Testis (tissue), 3 donors: ENCODE data around the gene CSNK1G2. TPM values are rescaled to one million over a fixed set of nuclear protein-coding genes. Genes with fewer than 3 reads are reported as not detected.

ENCODE experiments used
- DNase-seq: peaks from one replicate; pipeline ENCODE4 v3.0.0-alpha.2; 2019
- H3K27ac ChIP-seq, 2 donors: fragments of 200-600 bp; sonication (generic); one replicate each; pipeline ENCODE4 v1.5.1; 2019
- H3K27me3 ChIP-seq: fragments of 200-600 bp; sonication (generic); one replicate; pipeline ENCODE4 v1.5.1; 2019
- H3K36me3 ChIP-seq: fragments of 200-600 bp; sonication (generic); one replicate; pipeline ENCODE4 v1.5.1; 2017; ENCODE audit warnings: low read depth; ENCODE audit errors: missing control alignments
- H3K4me1 ChIP-seq: fragments of 200-600 bp; sonication (generic); one replicate; pipeline ENCODE4 v1.5.1; 2019
- H3K4me3 ChIP-seq, 2 donors: fragments of 200-600 bp; sonication (generic); one replicate each; pipeline ENCODE4 v1.5.1; 2017 to 2019
- H3K9me3 ChIP-seq: fragments of 200-600 bp; sonication (generic); one replicate; pipeline ENCODE4 v1.5.1; 2017
- POLR2A ChIP-seq: fragments of 450-650 bp; IDR thresholded peaks from one replicate; pipeline ENCODE4 v1.6.1; 2017; ENCODE audit warnings: antibody characterized with exemption, mild to moderate bottlenecking, moderate library complexity
- WGBS, 2 donors: methylation state at CpG; one replicate each; pipeline ENCODE4 v1.1.5; 2018; 5-methylcytosine and 5-hydroxymethylcytosine counted together
- intact Hi-C: fragments of 100-400 bp; cut with DNase I; formaldehyde crosslinking; loops from one replicate; pipeline ENCODE4 v1.15.1; 2023; ENCODE audit warnings: low total_unique reads
- polyA plus RNA-seq: library from polyadenylated mRNA; stranded (reverse); fragments of 350-450 nt; fragmentation: Illumina TruSeq; extraction: RNeasy Lipid Tissue Mini Kit (QIAGEN cat#74804); gene quantifications from one replicate; pipeline ENCODE4 v1.2.3, GENCODE V29; 2014; ENCODE audit warnings: low read depth, low replicate concordance; ENCODE audit not compliant: insufficient read depth
- small RNA-seq, 2 donors: library from RNA; depleted of rRNA; stranded (forward); fragments of <200 nt; gene quantifications; one replicate each; pipeline ENCODE3, GENCODE V24; 2016
- total RNA-seq, 2 donors: library from RNA; depleted of rRNA; stranded (reverse); fragments of >200 nt; gene quantifications; one replicate each; pipeline ENCODE4 v1.2.3, GENCODE V29; 2016
- TF ChIP-seq, protein P1 (sequence below), 3 experiments: fragments of 450-650 bp in 2 of 3; fragments of 200-600 bp in 1 of 3; sonication (generic) in 1 of 3; IDR thresholded peaks; one replicate each; pipeline ENCODE4 v1.5.1; 2016 to 2019; ENCODE audit warnings: antibody characterized with exemption in 3 of 3, mild to moderate bottlenecking in 2 of 3, moderate library complexity in 1 of 3

CSNK1G2 gene
- total and polyA plus RNA-seq, 3 donors from 2014 or later: 159 to 287 (median 178) TPM

DNA sequence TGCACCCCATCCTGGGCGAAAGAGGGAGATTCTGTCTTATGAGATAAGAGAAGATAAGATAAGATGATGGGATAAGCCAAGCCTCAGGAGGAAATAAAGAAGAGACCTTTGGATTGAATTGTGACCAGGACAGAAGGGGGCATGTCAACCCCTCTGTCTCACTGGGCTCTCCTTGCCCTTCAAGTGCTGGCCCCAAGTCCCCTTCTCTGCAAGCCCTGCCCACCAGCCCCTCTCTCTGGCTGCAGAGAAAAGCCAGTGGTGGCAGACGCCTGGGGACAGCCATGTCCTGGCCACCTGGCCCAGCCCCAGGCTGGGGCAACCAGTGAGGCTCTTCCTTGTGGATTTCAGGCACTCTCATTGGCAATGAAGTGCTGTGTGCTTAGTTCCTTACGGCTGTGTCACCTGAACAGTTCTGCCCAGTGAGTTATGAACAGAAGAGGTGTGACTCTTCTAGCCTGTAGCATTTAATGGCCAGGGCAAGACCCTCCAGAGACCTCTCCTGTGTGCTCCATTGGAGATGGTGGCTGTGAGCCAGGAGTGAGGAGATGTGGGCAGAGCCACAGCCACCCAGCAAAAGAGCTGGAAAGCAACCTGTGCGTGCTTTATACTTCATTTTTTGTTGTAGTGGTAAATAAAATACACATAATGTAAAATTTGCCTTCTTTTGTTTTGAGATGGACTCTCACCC is 80.6 kb downstream of the CSNK1G2 start:
- H3K27ac ChIP-seq: no peak overlapping the region
- WGBS, 2 donors: 79 to 84% methylated on average over 4 of the region's 4 CpGs
- intact Hi-C loops: loop anchor here (10.0 kb wide), 1 partner anchor 53 kb away; no protein-coding TSS in a partner anchor

GRCh38 chr19:2022289-2022688 is 81.3 kb downstream of the CSNK1G2 start:
- Histone ChIP-seq H3K4me3 (no peak overlapping the region), H3K4me1 (peaks cover 3% of the 10 kb centered on the region), H3K36me3 (no peaks in the 10 kb centered on the region), H3K27me3 (no peaks in the 10 kb centered on the region), H3K9me3 (no peaks in the 10 kb centered on the region), H3K27ac (no peak overlapping the region)
- TF ChIP-seq POLR2A: no peak
- TF ChIP-seq, protein P1, sequence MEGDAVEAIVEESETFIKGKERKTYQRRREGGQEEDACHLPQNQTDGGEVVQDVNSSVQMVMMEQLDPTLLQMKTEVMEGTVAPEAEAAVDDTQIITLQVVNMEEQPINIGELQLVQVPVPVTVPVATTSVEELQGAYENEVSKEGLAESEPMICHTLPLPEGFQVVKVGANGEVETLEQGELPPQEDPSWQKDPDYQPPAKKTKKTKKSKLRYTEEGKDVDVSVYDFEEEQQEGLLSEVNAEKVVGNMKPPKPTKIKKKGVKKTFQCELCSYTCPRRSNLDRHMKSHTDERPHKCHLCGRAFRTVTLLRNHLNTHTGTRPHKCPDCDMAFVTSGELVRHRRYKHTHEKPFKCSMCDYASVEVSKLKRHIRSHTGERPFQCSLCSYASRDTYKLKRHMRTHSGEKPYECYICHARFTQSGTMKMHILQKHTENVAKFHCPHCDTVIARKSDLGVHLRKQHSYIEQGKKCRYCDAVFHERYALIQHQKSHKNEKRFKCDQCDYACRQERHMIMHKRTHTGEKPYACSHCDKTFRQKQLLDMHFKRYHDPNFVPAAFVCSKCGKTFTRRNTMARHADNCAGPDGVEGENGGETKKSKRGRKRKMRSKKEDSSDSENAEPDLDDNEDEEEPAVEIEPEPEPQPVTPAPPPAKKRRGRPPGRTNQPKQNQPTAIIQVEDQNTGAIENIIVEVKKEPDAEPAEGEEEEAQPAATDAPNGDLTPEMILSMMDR (IDR thresholded peaks at IDR 0.05): no peak
- DNase-seq: no peak
- intact Hi-C loops: loop anchor here (10.0 kb wide), 1 partner anchor 53 kb away; no protein-coding TSS in a partner anchor
- WGBS, 2 donors: 100% methylated on average over 2 of the region's 2 CpGs

More for the DNA sequence above, 80.6 kb downstream of the CSNK1G2 start:
- Histone ChIP-seq H3K27me3 (no peaks in the 10 kb centered on the region), H3K4me3 (no peak overlapping the region), H3K4me1 (no peaks in the 10 kb centered on the region), H3K36me3 (no peaks in the 10 kb centered on the region), H3K9me3 (no peaks in the 10 kb centered on the region)
- DNase-seq: no peak
- no peak for TF ChIP-seq POLR2A

GRCh38 chr19:2026770-2027169 is 85.8 kb downstream of the CSNK1G2 start:
- H3K27ac ChIP-seq: no peak overlapping the region
- TF ChIP-seq POLR2A: no peak
- TF ChIP-seq, protein P1 (IDR thresholded peaks at IDR 0.05): no peak

GRCh38 chr19:2027361-2027760 is 86.4 kb downstream of the CSNK1G2 start:
- WGBS, 2 donors: 46 to 52% methylated on average over 9 of the region's 9 CpGs
- Histone ChIP-seq H3K36me3 (no peaks in the 10 kb centered on the region), H3K27me3 (no peaks in the 10 kb centered on the region), H3K4me3 (no peak overlapping the region), H3K4me1 (peaks cover 17% of the 10 kb centered on the region), H3K9me3 (no peaks in the 10 kb centered on the region), H3K27ac (peak overlapping the region in 1 of 2 donors; percentile 41)
- intact Hi-C loops: loop anchor here (10.0 kb wide), 1 partner anchor 47 kb away; no protein-coding TSS in a partner anchor
- no peak for TF ChIP-seq POLR2A
- TF ChIP-seq, protein P1 (IDR thresholded peaks at IDR 0.05): peak in 1 of 3 experiments; percentile 20
- no peak for DNase-seq

More at GRCh38 chr19:2026770-2027169, 85.8 kb downstream of the CSNK1G2 start:
- H3K9me3 ChIP-seq: no peaks in the 10 kb centered on the region
- no peak overlapping the region for H3K4me3 ChIP-seq
- H3K4me1 ChIP-seq: peaks cover 11% of the 10 kb centered on the region
- intact Hi-C loops: loop anchor here (10.0 kb wide), 1 partner anchor 48 kb away; no protein-coding TSS in a partner anchor
- no peaks in the 10 kb centered on the region for H3K27me3 ChIP-seq
- H3K36me3 ChIP-seq: no peaks in the 10 kb centered on the region
- DNase-seq: no peak
- 82 to 92% methylated on average over 10 of the region's 10 CpGs for WGBS, 2 donors

Small RNAs within 50 kb of the gene (small RNA-seq; reads per million reads assigned to genes)
- gene AC007136.1: 0 reads per million in 2 donors

Other genes starting within 250 kb of the CSNK1G2 start
- gene ONECUT3, start 187.7 kb upstream of the CSNK1G2 start, total RNA-seq: under 1 TPM; 0.25 to 0.39 TPM
- gene ONECUT3, start 187.7 kb upstream of the CSNK1G2 start, polyA plus RNA-seq: 0.13 TPM
- gene ATP8B3, start 128.9 kb upstream of the CSNK1G2 start, total RNA-seq: 10 to 100 TPM; 33.2 to 38.0 TPM
- gene ATP8B3, start 128.9 kb upstream of the CSNK1G2 start, polyA plus RNA-seq: 84.2 TPM
- 100 to 1,000 TPM; 149 to 200 TPM for gene REXO1, start 92.7 kb upstream of the CSNK1G2 start, total RNA-seq
- gene REXO1, start 92.7 kb upstream of the CSNK1G2 start, polyA plus RNA-seq: 104 TPM
- 10 to 100 TPM; 14.7 to 26.5 TPM for gene KLF16, start 77.6 kb upstream of the CSNK1G2 start, total RNA-seq
- gene KLF16, start 77.6 kb upstream of the CSNK1G2 start, polyA plus RNA-seq: 13.3 TPM
- gene ABHD17A, start 55.7 kb upstream of the CSNK1G2 start, total RNA-seq: 100 to 1,000 TPM; 127 to 140 TPM
- 51.1 TPM for gene ABHD17A, start 55.7 kb upstream of the CSNK1G2 start, polyA plus RNA-seq
- gene ADAT3, start 35.8 kb upstream of the CSNK1G2 start, total RNA-seq: 10 to 100 TPM; 10.6 to 16.7 TPM
- gene ADAT3, start 35.8 kb upstream of the CSNK1G2 start, polyA plus RNA-seq: 1.1 TPM
- gene SCAMP4, start 35.8 kb upstream of the CSNK1G2 start, total RNA-seq: 100 to 1,000 TPM in 1 of 2 donors, 10 to 100 TPM in 1; 80.1 to 108 TPM
- 50.1 TPM for gene SCAMP4, start 35.8 kb upstream of the CSNK1G2 start, polyA plus RNA-seq
- gene BTBD2, start 74.5 kb downstream of the CSNK1G2 start, total RNA-seq: 100 to 1,000 TPM in 1 of 2 donors, 10 to 100 TPM in 1; 61.1 to 117 TPM
- 43.2 TPM for gene BTBD2, start 74.5 kb downstream of the CSNK1G2 start, polyA plus RNA-seq
- 100 to 1,000 TPM in 1 of 2 donors, 10 to 100 TPM in 1; 93.0 to 103 TPM for gene MKNK2, start 110.1 kb downstream of the CSNK1G2 start, total RNA-seq
- gene MKNK2, start 110.1 kb downstream of the CSNK1G2 start, polyA plus RNA-seq: 76.5 TPM
- 10 to 100 TPM; 22.8 to 31.6 TPM for gene MOB3A, start 155.2 kb downstream of the CSNK1G2 start, total RNA-seq
- gene MOB3A, start 155.2 kb downstream of the CSNK1G2 start, polyA plus RNA-seq: 17.8 TPM
- gene IZUMO4, start 155.7 kb downstream of the CSNK1G2 start, total RNA-seq: 100 to 1,000 TPM; 208 to 276 TPM
- 796 TPM for gene IZUMO4, start 155.7 kb downstream of the CSNK1G2 start, polyA plus RNA-seq
- 100 to 1,000 TPM; 201 to 204 TPM for gene AP3D1, start 210.4 kb downstream of the CSNK1G2 start, total RNA-seq
- gene AP3D1, start 210.4 kb downstream of the CSNK1G2 start, polyA plus RNA-seq: 134 TPM
- 100 to 1,000 TPM; 128 to 147 TPM for gene DOT1L, start 222.8 kb downstream of the CSNK1G2 start, total RNA-seq
- gene DOT1L, start 222.8 kb downstream of the CSNK1G2 start, polyA plus RNA-seq: 183 TPM